Measurements from ENCODE around the gene PRPF40B.

Gene PRPF40B

GRCh38 chr12:49689785-49690184 is 66.4 kb downstream of the PRPF40B start:
- Histone ChIP-seq H3F3A (ENCODE audit: insufficient read depth, low read length) (no peaks in the 10 kb centered on the region), H3K9me3 (ENCODE audit: low read length) (no peaks in the 10 kb centered on the region), H3K9ac (ENCODE audit: low read length) (no peak overlapping the region), H3K4me3 (ENCODE audit: low read depth, low read length, poor library complexity, severe bottlenecking) (no peak overlapping the region), H2AFZ (ENCODE audit: low read length) (no peak overlapping the region), H3K27ac (ENCODE audit: low read depth, low read length, poor library complexity, severe bottlenecking) (no peak overlapping the region), H3K27me3 (ENCODE audit: insufficient read depth, low read length) (no peaks in the 10 kb centered on the region), H3K4me1 (ENCODE audit: insufficient read depth, low read length, severe bottlenecking) (peaks cover 10% of the 10 kb centered on the region), H3K36me3 (ENCODE audit: insufficient read depth, low read length) (no peaks in the 10 kb centered on the region; the same call in 1 of the 2 replicates), H3K9me2 (ENCODE audit: low read depth, low read length) (no peaks in the 10 kb centered on the region), H3K4me2 (ENCODE audit: low read length) (no peak overlapping the region), H4K20me1 (ENCODE audit: insufficient read depth, low read length) (no peaks in the 10 kb centered on the region), H3K79me2 (ENCODE audit: insufficient read depth, low read length) (no peaks in the 10 kb centered on the region)
- no peak for TF ChIP-seq EZH2 (IDR thresholded peaks at IDR 0.05; ENCODE audit: borderline replicate concordance, low read length)
- no peak for TF ChIP-seq CTCF (IDR thresholded peaks at IDR 0.05; ENCODE audit: low read length)

- Histone ChIP-seq H3K4me2 (ENCODE audit: low read length) (no peak overlapping the region), H3F3A (ENCODE audit: insufficient read depth, low read length) (no peaks in the 10 kb centered on the region), H3K36me3 (ENCODE audit: insufficient read depth, low read length) (no peaks in the 10 kb centered on the region), H3K79me2 (ENCODE audit: insufficient read depth, low read length) (no peaks in the 10 kb centered on the region), H2AFZ (ENCODE audit: low read length) (no peak overlapping the region), H3K9me3 (ENCODE audit: low read length) (no peaks in the 10 kb centered on the region), H3K4me3 (ENCODE audit: low read depth, low read length, poor library complexity, severe bottlenecking) (no peak overlapping the region), H3K9ac (ENCODE audit: low read length) (no peak overlapping the region), H3K27me3 (ENCODE audit: insufficient read depth, low read length) (no peaks in the 10 kb centered on the region), H3K27ac (ENCODE audit: low read depth, low read length, poor library complexity, severe bottlenecking) (no peak overlapping the region), H3K4me1 (ENCODE audit: insufficient read depth, low read length, severe bottlenecking) (peaks cover 12% of the 10 kb centered on the region), H4K20me1 (ENCODE audit: insufficient read depth, low read length) (no peaks in the 10 kb centered on the region), H3K9me2 (ENCODE audit: low read depth, low read length) (no peaks in the 10 kb centered on the region)
- no peak for TF ChIP-seq CTCF (IDR thresholded peaks at IDR 0.05; ENCODE audit: low read length)
- TF ChIP-seq EZH2 (IDR thresholded peaks at IDR 0.05; ENCODE audit: borderline replicate concordance, low read length), result no peak
These were observed 69.5 kb downstream of the PRPF40B start for GRCh38 chr12:49692851-49693250.

GRCh38 chr12:49693931-49694444 is 70.6 kb downstream of the PRPF40B start:
- no peaks in the 10 kb centered on the region for H3K36me3 ChIP-seq (ENCODE audit: insufficient read depth, low read length)
- H3K4me2 ChIP-seq (ENCODE audit: low read length), result no peak overlapping the region
- H3K9ac ChIP-seq (ENCODE audit: low read length), result no peak overlapping the region
- H3K27ac ChIP-seq (ENCODE audit: low read depth, low read length, poor library complexity, severe bottlenecking), result no peak overlapping the region
- H4K20me1 ChIP-seq (ENCODE audit: insufficient read depth, low read length), result no peaks in the 10 kb centered on the region
- no peaks in the 10 kb centered on the region for H3K27me3 ChIP-seq (ENCODE audit: insufficient read depth, low read length)
- H3K9me3 ChIP-seq (ENCODE audit: low read length), result no peaks in the 10 kb centered on the region
- H3F3A ChIP-seq (ENCODE audit: insufficient read depth, low read length), result no peaks in the 10 kb centered on the region
- H3K9me2 ChIP-seq (ENCODE audit: low read depth, low read length), result no peaks in the 10 kb centered on the region
- no peaks in the 10 kb centered on the region for H3K79me2 ChIP-seq (ENCODE audit: insufficient read depth, low read length)
- H3K4me3 ChIP-seq (ENCODE audit: low read depth, low read length, poor library complexity, severe bottlenecking), result no peak overlapping the region
- H3K4me1 ChIP-seq (ENCODE audit: insufficient read depth, low read length, severe bottlenecking), result peaks cover 23% of the 10 kb centered on the region
- no peak overlapping the region for H2AFZ ChIP-seq (ENCODE audit: low read length)
- TF ChIP-seq EZH2 (IDR thresholded peaks at IDR 0.05; ENCODE audit: borderline replicate concordance, low read length) (no peak), CTCF (IDR thresholded peaks at IDR 0.05; ENCODE audit: low read length) (no peak)
